SK-N-DZ (cell line): ENCODE data around the gene THYN1.

ENCODE experiments used
- DNase-seq: peaks from one replicate; pipeline ENCODE4 v3.0.0-alpha.2; 2015; ENCODE audit warnings: low spot score

Gene THYN1

DNA sequence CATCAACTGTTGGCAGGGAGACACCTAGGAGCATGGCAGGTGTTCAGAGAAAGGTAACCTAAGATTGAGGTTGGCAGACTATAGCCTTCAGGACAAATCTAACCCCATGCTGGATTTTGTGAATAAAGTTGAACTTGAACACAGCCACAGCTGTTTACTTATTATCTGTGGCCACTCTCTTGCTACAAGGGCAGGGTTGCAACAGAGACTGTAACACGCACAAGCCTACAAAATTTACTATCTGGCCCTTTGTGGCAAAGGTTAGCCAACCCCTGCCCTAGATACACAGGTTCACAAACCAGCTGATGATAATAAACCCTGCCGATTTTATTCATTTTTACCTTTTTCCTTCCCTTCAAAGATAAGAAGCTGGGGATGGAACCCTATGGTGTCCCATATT lies 2.5 kb downstream of the THYN1 start:
- DNase-seq, result no peak

DNA sequence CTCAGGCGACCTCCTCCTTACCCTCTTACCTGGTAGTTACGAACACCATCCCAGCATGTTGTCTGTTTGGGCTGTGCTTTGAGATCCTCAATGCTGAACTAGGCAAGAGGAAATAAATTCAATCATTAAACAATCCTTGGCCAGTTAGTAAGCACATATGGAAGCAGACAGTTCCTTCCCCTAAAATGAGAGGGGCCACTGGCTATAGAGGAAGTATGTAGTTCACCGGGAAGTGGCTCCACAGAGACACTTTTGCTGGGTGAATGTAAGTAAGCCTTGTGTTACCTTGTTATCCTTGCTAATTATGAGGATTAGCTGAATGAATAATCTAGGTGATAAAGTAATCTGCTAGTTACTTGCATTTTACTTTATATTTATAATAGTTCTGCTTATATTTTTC lies 2.9 kb downstream of the THYN1 start:
- no peak for DNase-seq

GRCh38 chr11:134248910-134249480 lies 4.2 kb downstream of the THYN1 start:
- DNase-seq, result no peak

- no peak for DNase-seq
These were observed 6.5 kb downstream of the THYN1 start for GRCh38 chr11:134246678-134247077.

DNA sequence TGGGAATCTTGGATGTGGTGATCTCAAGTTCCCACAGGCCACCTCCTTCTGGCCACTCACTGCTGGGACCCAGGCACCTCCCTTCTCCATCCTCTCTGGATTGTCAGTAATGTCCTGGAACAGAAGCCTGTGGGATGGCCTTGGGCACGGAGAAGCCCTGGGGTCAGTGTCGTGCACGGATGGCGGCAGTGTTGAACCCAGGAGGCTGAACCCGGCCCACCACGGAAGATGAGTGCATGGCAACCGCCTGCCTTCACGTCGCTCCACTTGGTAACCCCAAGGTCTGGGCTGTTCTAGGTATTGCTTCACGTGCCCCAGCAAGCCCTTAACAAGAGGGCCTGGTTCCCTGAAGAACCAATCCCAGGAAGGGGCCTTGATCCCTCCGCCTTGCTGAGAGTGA lies 7.1 kb downstream of the THYN1 start:
- DNase-seq, result no peak

DNA sequence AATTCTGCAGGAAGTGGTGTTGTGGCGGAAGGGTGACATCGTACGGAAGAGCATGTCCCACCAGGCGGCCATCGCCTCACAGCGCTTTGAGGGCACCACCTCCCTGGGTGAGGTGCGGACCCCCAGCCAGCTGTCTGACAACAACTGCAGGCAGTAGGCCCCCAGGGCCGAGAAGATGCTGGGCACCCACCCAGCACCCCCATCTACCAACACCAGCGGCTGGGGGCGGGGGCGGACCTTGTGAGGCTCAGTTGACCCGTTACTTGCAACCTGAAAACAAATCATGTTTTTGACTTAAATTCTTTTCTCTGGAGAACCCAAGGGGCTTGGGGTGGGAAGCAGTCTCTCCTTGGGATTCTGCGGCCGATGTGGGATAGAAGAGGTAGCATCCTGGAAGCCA lies 7.7 kb downstream of the THYN1 start:
- no peak for DNase-seq

GRCh38 chr11:134244593-134244992 lies 8.6 kb downstream of the THYN1 start:
- no peak for DNase-seq

- no peak for DNase-seq
These were observed 9.2 kb downstream of the THYN1 start for GRCh38 chr11:134243913-134244312.

GRCh38 chr11:134242376-134242775 lies 10.8 kb downstream of the THYN1 start:
- no peak for DNase-seq

DNA sequence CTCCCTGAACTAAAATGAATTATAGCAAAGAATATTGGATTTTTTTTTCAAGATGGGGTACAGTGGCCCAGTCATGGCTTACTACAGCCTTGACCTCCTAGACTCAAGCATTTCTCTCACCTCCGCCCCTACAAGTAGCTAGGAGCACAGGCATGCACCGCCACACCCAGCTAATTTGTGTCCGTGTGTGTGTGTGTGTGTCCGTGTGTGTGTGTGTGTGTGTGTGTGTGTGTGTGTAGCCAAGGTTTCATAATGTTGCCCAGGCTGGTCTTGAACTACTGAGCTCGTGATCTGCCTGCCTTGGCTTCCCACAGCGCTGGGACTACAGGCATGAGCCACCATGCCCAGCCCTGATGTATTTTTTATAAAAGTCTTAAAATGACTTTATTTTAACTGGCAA lies 12.6 kb downstream of the THYN1 start:
- DNase-seq, result no peak

GRCh38 chr11:134238956-134239355 lies 14.2 kb downstream of the THYN1 start:
- DNase-seq, result no peak

- DNase-seq, result no peak
These were observed 15.6 kb downstream of the THYN1 start for GRCh38 chr11:134237557-134237922.

DNA sequence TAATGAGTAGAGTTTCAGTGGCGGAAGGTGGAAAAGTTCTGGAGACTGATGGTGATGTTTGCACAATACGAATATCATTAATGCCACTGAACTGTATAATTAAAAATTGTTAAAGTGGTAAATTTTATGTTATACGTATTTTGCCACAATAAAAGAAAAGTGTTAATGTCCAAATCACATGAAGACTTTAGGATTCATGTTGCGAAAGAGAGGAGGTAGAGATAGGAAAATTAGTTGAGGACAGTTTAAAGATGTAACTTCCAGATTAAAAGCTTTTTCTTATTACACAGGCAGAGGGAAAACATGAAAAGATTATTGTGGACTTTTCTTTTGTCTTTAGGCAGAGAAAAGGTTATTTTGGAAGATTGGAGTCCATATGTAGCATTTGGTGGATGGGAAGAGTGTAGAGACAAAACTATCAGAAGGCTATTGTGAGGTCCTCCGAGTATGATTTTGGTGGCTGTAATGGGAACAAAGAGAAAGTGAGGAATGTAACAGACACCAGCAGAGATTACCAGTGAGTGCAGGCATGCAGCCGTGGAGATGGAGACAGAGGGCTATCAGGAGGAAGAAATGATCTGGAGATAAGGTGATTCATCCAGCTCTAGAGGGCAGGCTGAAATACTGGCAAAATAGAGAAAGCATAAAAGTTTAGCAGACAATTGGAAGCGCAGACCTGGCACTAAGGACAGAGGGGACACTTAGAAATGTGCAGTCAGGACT lies 16.2 kb downstream of the THYN1 start:
- no peak for DNase-seq

DNA sequence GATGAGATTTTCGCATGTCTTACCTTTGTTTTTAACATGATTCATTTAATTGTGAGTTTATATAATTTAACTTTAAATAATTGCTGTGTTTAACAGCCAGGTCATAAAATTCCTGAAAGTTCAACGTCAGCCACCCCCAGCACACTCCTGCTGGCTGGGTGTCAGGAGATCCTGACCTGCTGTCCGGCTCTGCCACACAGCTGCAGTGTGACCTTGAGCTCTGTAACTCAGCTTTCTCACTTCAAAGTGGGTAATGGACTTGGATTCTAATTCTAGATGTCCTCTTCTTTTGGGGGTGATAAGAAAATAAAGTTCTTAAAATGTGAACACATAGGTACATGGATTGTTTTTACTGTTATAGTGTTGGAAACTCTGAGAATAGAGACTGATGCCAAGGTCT lies 17.8 kb downstream of the THYN1 start:
- no peak for DNase-seq

DNA sequence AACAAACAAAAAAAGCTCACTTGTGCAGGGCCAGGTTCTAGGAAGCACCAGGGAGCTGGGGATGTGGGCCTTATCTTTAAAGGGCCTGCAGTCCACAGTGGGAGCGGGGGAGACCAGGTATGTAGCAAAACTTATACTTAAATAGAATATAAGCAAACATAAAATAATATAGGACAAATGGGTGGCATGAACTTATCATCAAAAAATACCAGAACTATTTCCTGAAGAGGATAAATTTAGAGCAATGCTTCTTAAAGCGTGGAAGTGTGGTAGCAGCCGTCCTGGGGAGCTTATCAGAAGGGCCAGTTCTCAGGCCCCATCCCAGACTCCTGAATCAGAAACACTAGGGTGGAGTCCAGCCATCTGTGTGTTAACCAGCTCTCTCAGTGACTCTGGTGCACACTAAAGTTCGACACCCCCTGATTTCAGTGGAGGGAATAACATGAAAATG lies 19.4 kb downstream of the THYN1 start:
- no peak for DNase-seq

GRCh38 chr11:134231958-134232659 lies 21.0 kb downstream of the THYN1 start:
- no peak for DNase-seq

GRCh38 chr11:134230339-134230738 lies 22.8 kb downstream of the THYN1 start:
- DNase-seq, result no peak

- no peak for DNase-seq
These were observed 23.9 kb downstream of the THYN1 start for GRCh38 chr11:134229126-134229790.

DNA sequence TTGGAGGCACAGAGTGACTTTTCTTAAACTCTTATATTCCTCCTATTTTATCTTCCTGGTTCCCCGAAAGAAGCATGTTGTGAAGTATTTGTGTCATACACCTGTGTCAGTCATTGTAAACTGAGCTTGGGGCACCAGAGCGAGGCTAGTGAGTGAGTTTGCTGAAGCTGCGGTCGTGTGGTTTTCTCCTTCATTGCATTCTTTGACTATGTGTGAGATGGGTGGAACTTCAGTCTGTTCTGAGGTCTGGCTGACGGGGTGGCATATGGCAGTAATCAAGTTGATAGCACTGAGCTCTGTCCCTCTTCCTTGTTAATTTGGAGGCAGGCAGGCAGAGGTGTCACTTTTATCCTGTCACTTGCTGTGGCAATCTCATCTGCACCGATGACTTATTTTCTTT lies 24.5 kb downstream of the THYN1 start:
- no peak for DNase-seq

DNA sequence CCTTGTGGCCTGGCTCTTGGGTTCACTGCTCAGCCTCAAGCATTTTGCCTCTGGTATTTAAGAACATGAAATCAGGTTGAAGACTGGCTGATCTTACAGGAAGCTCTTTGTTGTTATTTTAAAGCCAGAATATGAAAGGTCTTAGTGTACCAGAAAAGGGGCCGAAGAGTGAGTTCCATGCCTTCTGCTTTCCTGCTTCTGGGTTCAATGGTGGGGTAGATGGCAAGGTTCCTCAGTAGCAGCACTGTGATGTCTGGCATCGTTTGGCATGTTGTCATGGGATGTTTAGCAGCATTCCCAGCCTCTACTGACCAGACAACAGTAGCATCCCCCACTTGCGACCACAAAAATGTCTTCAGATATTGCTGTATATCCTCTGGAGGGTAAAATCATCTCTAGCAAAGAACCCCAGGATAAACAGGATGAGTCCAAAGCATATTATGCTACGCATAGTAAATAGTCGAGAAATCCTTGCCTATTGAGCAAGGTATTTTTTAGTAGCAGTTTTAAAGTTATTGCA lies 26.3 kb downstream of the THYN1 start:
- DNase-seq, result no peak

DNA sequence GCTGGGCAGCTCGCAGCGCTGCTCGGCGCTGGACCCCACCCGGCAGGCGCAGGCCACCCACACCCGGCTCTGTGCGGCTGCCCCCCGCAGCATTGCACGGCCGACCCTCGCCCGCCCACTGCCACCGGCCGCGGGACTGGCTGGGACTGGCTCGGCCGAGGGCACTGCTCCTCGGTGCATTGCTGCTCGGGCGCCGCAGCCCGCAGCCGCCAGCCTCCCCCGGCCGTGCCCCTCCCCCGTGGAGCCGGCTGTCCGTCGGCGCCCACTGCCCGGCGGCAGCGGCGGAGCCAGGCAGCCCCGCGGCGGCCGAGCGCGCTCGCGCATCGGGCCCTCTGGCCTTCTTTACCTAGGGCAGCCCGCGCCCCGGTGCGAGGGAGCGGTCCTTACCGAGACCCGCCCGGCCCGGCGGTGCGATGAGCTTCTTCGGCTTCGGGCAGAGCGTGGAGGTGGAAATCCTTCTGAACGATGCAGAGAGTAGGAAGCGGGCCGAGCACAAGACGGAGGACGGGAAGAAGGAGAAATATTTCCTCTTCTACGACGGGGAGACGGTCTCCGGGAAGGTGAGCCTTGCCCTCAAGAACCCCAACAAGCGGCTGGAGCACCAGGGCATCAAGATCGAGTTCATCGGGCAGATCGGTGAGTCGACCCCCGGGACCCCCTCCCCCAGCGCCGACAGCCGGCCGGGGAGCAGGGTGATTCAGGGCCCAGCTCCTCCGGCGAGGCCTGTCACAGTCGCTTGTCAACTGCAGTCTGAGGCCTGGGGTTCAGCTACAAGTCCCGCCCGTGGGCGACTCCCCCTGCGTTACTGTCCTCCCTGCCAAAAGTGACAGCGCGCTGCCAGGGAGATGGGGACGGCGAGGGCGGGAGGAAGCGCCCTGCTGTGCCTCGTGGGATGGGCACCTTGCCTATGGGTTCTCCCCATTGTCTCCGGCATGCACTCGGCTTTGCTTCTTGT lies 28.2 kb downstream of the THYN1 start:
- peak; percentile 7 for DNase-seq
